K562 (cell line): ENCODE results near the gene MGAT4B. TPM values are rescaled to one million over a fixed set of nuclear protein-coding genes. Genes with fewer than 3 reads are reported as not detected.

ENCODE experiments used
- ARHGAP35 ChIP-seq: fragments of 450-650 bp; IDR thresholded peaks from 2 replicates; pipeline ENCODE4 v1.6.1; 2018; ENCODE audit not compliant: partially characterized antibody
- CCNT2 ChIP-seq: IDR thresholded peaks from 2 replicates; pipeline ENCODE4 v1.6.1; 2011; ENCODE audit warnings: borderline replicate concordance, low read depth, mild to moderate bottlenecking, moderate library complexity, mixed read lengths, low read length; ENCODE audit not compliant: insufficient read length; ENCODE audit errors: extremely low read depth
- CEBPG ChIP-seq, 3 experiments: fragments of 200-800 bp in 1 of 3; sonication (Bioruptor generic) in 1 of 3; sonication (generic) in 1 of 3; formaldehyde crosslinking in 1 of 3; IDR thresholded peaks in 2 of 3; conservative IDR thresholded peaks in 1 of 3; 2 replicates each; pipeline versions ENCODE4 v1.6.1 to v1.8.0; 2016 to 2022; ENCODE audit warnings: missing compliant biosample characterization in 2 of 3, missing genetic modification characterization in 2 of 3, mild to moderate bottlenecking in 1 of 3, missing genetic modification reagents in 1 of 3
- ELF4 ChIP-seq: fragments of 450-650 bp; formaldehyde crosslinking; IDR thresholded peaks from 2 replicates; pipeline ENCODE4 v1.4.0; 2022; ENCODE audit warnings: missing genetic modification characterization
- MEIS2 ChIP-seq: fragments of 450-650 bp; IDR thresholded peaks from 2 replicates; pipeline ENCODE4 v1.6.1; 2014; ENCODE audit warnings: mild to moderate bottlenecking; ENCODE audit not compliant: partially characterized antibody
- NELFE ChIP-seq: IDR thresholded peaks from 2 replicates; pipeline ENCODE4 v1.6.1; 2011; ENCODE audit warnings: mild to moderate bottlenecking; ENCODE audit not compliant: insufficient read depth, insufficient read length
- RAD21 ChIP-seq, 2 experiments: fragments of 250-450 bp in 1 of 2; fragments of 450-650 bp in 1 of 2; sonication (Bioruptor Pico) in 1 of 2; formaldehyde crosslinking in 1 of 2; IDR thresholded peaks in 1 of 2; conservative IDR thresholded peaks in 1 of 2; 2 replicates each; pipeline versions ENCODE4 v1.4.0 to v1.8.0; 2020 to 2022; ENCODE audit warnings: mild to moderate bottlenecking in 2 of 2, moderate library complexity in 1 of 2
- RB1 ChIP-seq: fragments of 450-650 bp; IDR thresholded peaks from 2 replicates; pipeline ENCODE4 v1.6.1; 2017; ENCODE audit warnings: low read depth, mild to moderate bottlenecking
- SNIP1 ChIP-seq: fragments of 450-650 bp; IDR thresholded peaks from 2 replicates; pipeline ENCODE4 v1.7.1; 2017; ENCODE audit warnings: low read depth, mild to moderate bottlenecking
- SP1 ChIP-seq: sonication (generic); formaldehyde crosslinking; IDR thresholded peaks from 2 replicates; pipeline ENCODE4 v1.8.1; 2022; ENCODE audit warnings: mild to moderate bottlenecking, missing genetic modification reagents
- SUPT5H ChIP-seq: fragments of 450-650 bp; IDR thresholded peaks from 2 replicates; pipeline ENCODE4 v1.6.1; 2016
- TEAD4 ChIP-seq, 2 experiments: sonication (generic) in 1 of 2; formaldehyde crosslinking in 1 of 2; IDR thresholded peaks; 2 replicates each; pipeline versions ENCODE4 v1.6.1 to v1.8.0; 2012 to 2022; ENCODE audit warnings: borderline replicate concordance in 1 of 2, inconsistent platforms in 1 of 2, low read length in 1 of 2, mild to moderate bottlenecking in 1 of 2, missing genetic modification reagents in 1 of 2
- THRAP3 ChIP-seq: fragments of 450-650 bp; IDR thresholded peaks from 2 replicates; pipeline ENCODE4 v1.6.1; 2016; ENCODE audit warnings: mild to moderate bottlenecking, inconsistent platforms, borderline replicate concordance
- ZFPM2 ChIP-seq: fragments of 250-450 bp; sonication (Bioruptor Pico); IDR thresholded peaks from 2 replicates; pipeline ENCODE4 v1.5.1; 2022; ENCODE audit warnings: mild to moderate bottlenecking
- ZNF277 ChIP-seq: fragments of 250-450 bp; sonication (Bioruptor Pico); IDR thresholded peaks from 2 replicates; pipeline ENCODE4 v1.8.0; 2022; ENCODE audit warnings: inconsistent platforms, mild to moderate bottlenecking, moderate library complexity, borderline replicate concordance
- polyA plus RNA-seq, 8 experiments: library from polyadenylated mRNA; depleted of rRNA in 4 of 8; stranded (reverse) in 5 of 8; unstranded in 3 of 8; fragments of >200 nt; fragmentation: Nextera tagmentation in 2 of 8; fragmentation: Illumina TruSeq in 1 of 8; extraction: Ambion mirVana in 2 of 8; extraction: Trizol in 1 of 8; gene quantifications; 2 replicates each; pipeline versions ENCODE4 v1.2.1 to v1.2.3, GENCODE V29; 2011 to 2014; ENCODE audit warnings: inconsistent platforms in 1 of 8, missing spikeins in 1 of 8
- total RNA-seq, 7 experiments: library from RNA; depleted of rRNA in 6 of 7; stranded (reverse); fragments of >200 nt in 6 of 7; fragmentation: Illumina TruSeq in 2 of 7; extraction: Trizol in 2 of 7; gene quantifications; 2 replicates each; pipeline versions ENCODE4 v1.2.1 to v1.2.3, GENCODE V29; 2011 to 2021; ENCODE audit warnings: low replicate concordance in 1 of 7
- TF ChIP-seq, protein P1 (sequence below): IDR thresholded peaks from 3 replicates; pipeline ENCODE4 v1.6.1; 2011; ENCODE audit warnings: borderline replicate concordance, mild to moderate bottlenecking, moderate library complexity; ENCODE audit not compliant: insufficient read length; ENCODE audit errors: extremely low read depth
- TF ChIP-seq, protein P2 (sequence below), 2 experiments: fragments of 450-650 bp in 1 of 2; IDR thresholded peaks; 2 replicates each; pipeline ENCODE4 v1.6.1; 2011 to 2017; ENCODE audit warnings: low read depth in 2 of 2, antibody characterized with exemption in 1 of 2, borderline replicate concordance in 1 of 2, low read length in 1 of 2, mild to moderate bottlenecking in 1 of 2, mixed read lengths in 1 of 2; ENCODE audit not compliant: control insufficient read depth in 1 of 2

The MGAT4B gene
- total and polyA plus RNA-seq, 9 of the 15 experiments (the other 6 are each of a cell fraction or from before 2014, with no cell fraction given): 0.34 to 133 (median 75.4) TPM

DNA sequence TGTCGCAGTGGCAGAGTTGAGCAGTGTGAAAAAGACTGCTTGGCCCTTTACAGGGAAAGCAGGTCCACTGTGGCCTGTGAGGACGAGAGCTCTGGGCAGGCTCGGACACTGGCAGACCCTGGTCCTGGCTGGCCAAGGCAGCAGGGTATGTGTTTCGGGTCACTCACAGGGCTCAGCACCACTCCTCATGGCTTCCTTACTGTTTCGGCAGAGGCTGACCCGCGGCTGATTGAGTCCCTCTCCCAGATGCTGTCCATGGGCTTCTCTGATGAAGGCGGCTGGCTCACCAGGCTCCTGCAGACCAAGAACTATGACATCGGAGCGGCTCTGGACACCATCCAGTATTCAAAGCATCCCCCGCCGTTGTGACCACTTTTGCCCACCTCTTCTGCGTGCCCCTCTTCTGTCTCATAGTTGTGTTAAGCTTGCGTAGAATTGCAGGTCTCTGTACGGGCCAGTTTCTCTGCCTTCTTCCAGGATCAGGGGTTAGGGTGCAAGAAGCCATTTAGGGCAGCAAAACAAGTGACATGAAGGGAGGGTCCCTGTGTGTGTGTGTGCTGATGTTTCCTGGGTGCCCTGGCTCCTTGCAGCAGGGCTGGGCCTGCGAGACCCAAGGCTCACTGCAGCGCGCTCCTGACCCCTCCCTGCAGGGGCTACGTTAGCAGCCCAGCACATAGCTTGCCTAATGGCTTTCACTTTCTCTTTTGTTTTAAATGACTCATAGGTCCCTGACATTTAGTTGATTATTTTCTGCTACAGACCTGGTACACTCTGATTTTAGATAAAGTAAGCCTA lies 29.8 kb upstream of the MGAT4B start (continued):
- TF ChIP-seq, protein P1, sequence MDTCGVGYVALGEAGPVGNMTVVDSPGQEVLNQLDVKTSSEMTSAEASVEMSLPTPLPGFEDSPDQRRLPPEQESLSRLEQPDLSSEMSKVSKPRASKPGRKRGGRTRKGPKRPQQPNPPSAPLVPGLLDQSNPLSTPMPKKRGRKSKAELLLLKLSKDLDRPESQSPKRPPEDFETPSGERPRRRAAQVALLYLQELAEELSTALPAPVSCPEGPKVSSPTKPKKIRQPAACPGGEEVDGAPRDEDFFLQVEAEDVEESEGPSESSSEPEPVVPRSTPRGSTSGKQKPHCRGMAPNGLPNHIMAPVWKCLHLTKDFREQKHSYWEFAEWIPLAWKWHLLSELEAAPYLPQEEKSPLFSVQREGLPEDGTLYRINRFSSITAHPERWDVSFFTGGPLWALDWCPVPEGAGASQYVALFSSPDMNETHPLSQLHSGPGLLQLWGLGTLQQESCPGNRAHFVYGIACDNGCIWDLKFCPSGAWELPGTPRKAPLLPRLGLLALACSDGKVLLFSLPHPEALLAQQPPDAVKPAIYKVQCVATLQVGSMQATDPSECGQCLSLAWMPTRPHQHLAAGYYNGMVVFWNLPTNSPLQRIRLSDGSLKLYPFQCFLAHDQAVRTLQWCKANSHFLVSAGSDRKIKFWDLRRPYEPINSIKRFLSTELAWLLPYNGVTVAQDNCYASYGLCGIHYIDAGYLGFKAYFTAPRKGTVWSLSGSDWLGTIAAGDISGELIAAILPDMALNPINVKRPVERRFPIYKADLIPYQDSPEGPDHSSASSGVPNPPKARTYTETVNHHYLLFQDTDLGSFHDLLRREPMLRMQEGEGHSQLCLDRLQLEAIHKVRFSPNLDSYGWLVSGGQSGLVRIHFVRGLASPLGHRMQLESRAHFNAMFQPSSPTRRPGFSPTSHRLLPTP: no peak
- TF ChIP-seq, protein P2, sequence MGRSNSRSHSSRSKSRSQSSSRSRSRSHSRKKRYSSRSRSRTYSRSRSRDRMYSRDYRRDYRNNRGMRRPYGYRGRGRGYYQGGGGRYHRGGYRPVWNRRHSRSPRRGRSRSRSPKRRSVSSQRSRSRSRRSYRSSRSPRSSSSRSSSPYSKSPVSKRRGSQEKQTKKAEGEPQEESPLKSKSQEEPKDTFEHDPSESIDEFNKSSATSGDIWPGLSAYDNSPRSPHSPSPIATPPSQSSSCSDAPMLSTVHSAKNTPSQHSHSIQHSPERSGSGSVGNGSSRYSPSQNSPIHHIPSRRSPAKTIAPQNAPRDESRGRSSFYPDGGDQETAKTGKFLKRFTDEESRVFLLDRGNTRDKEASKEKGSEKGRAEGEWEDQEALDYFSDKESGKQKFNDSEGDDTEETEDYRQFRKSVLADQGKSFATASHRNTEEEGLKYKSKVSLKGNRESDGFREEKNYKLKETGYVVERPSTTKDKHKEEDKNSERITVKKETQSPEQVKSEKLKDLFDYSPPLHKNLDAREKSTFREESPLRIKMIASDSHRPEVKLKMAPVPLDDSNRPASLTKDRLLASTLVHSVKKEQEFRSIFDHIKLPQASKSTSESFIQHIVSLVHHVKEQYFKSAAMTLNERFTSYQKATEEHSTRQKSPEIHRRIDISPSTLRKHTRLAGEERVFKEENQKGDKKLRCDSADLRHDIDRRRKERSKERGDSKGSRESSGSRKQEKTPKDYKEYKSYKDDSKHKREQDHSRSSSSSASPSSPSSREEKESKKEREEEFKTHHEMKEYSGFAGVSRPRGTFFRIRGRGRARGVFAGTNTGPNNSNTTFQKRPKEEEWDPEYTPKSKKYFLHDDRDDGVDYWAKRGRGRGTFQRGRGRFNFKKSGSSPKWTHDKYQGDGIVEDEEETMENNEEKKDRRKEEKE (IDR thresholded peaks at IDR 0.05; ENCODE audit: borderline replicate concordance in 1 of 2, control insufficient read depth in 1 of 2, low read depth in 2 of 2, low read length in 1 of 2): peak in 1 of 2 experiments; percentile 57; a peak in 1 of 4 replicates
- no peak for TF ChIP-seq ARHGAP35
- TF ChIP-seq NELFE: no peak
- peak; percentile 4 for TF ChIP-seq MEIS2
- peak in 1 of 2 experiments; percentile 6; a peak in 1 of 4 replicates for TF ChIP-seq RAD21 (CRISPR knock-in tag; conservative IDR thresholded peaks at IDR 0.05 in 1 of 2, IDR thresholded peaks at IDR 0.05 in 1 of 2)
- no peak for TF ChIP-seq ZNF277 (CRISPR knock-in tag)
- no peak for TF ChIP-seq CEBPG (CRISPR knock-in tag; IDR thresholded peaks at IDR 0.05)
- TF ChIP-seq CEBPG (tag; conservative IDR thresholded peaks at IDR 0.05 in 1 of 2, IDR thresholded peaks at IDR 0.05 in 1 of 2): no peak
- TF ChIP-seq TEAD4 (IDR thresholded peaks at IDR 0.05; ENCODE audit: low read length): no peak
- TF ChIP-seq TEAD4 (CRISPR knock-in tag; IDR thresholded peaks at IDR 0.05; ENCODE audit: borderline replicate concordance): no peak
- no peak for TF ChIP-seq ZFPM2
- TF ChIP-seq CCNT2: peak; percentile 58
- peak; percentile 58; the same call in 1 of the 2 replicates for TF ChIP-seq THRAP3
- TF ChIP-seq SP1 (CRISPR knock-in tag): 0 out of 2 replicates have a peak, but pooled peaks have one; percentile 28
- no peak for TF ChIP-seq RB1
- TF ChIP-seq SUPT5H: peak; percentile 68
- TF ChIP-seq SNIP1: no peak
- TF ChIP-seq ELF4 (CRISPR knock-in tag): 0 out of 2 replicates have a peak, but pooled peaks have one; percentile 8
